Measurements from ENCODE around the gene SPAG16.
"Not testable (repeated sequence)": the region's sequence is repeated elsewhere in the genome, so short reads cannot be mapped to it uniquely, and the experiment has no call there.

The SPAG16 gene

GRCh38 chr2:213718411-213718810, 434.1 kb downstream of the SPAG16 start:
- DNase-seq = not testable (repeated sequence)

GRCh38 chr2:213722565-213722964, 438.3 kb downstream of the SPAG16 start:
- no peak for DNase-seq

GRCh38 chr2:213723041-213723560, 438.8 kb downstream of the SPAG16 start:
- DNase-seq = no peak

GRCh38 chr2:213723707-213724106, 439.4 kb downstream of the SPAG16 start:
- DNase-seq = no peak

- DNase-seq = no peak
Measured at GRCh38 chr2:213726101-213726500, 441.8 kb downstream of the SPAG16 start.

GRCh38 chr2:213733893-213734292, 449.6 kb downstream of the SPAG16 start:
- DNase-seq = no peak

GRCh38 chr2:213740453-213740852, 456.2 kb downstream of the SPAG16 start:
- no peak for DNase-seq

GRCh38 chr2:213751446-213751845, 467.2 kb downstream of the SPAG16 start:
- DNase-seq = no peak

GRCh38 chr2:213752575-213752974, 468.3 kb downstream of the SPAG16 start:
- no peak for DNase-seq

- no peak for DNase-seq
Measured at GRCh38 chr2:213757525-213757924, 473.3 kb downstream of the SPAG16 start.

- DNase-seq = no peak
Measured at GRCh38 chr2:213763354-213763753, 479.1 kb downstream of the SPAG16 start.

GRCh38 chr2:213763963-213764362, 479.7 kb downstream of the SPAG16 start:
- no peak for DNase-seq

GRCh38 chr2:213764849-213765248, 480.6 kb downstream of the SPAG16 start:
- no peak for DNase-seq

GRCh38 chr2:213766062-213766461, 481.8 kb downstream of the SPAG16 start:
- DNase-seq = no peak

GRCh38 chr2:213766465-213766901, 482.2 kb downstream of the SPAG16 start:
- no peak for DNase-seq

- DNase-seq = no peak
Measured at GRCh38 chr2:213787869-213788268, 503.6 kb downstream of the SPAG16 start.

GRCh38 chr2:213789940-213790339, 505.7 kb downstream of the SPAG16 start:
- no peak for DNase-seq

GRCh38 chr2:213792045-213792444, 507.8 kb downstream of the SPAG16 start:
- DNase-seq = no peak

- DNase-seq = peak; percentile 31
Measured at GRCh38 chr2:213806125-213806726, 522.0 kb downstream of the SPAG16 start.

- DNase-seq = no peak
Measured at GRCh38 chr2:213816583-213816982, 532.3 kb downstream of the SPAG16 start.

GRCh38 chr2:213818436-213818835, 534.2 kb downstream of the SPAG16 start:
- DNase-seq = no peak

GRCh38 chr2:213834331-213834730, 550.1 kb downstream of the SPAG16 start:
- DNase-seq = no peak

- DNase-seq = no peak
Measured at GRCh38 chr2:213834746-213835145, 550.5 kb downstream of the SPAG16 start.

- DNase-seq = no peak
Measured at GRCh38 chr2:213846856-213847255, 562.6 kb downstream of the SPAG16 start.

GRCh38 chr2:213847316-213847715, 563.1 kb downstream of the SPAG16 start:
- no peak for DNase-seq
